GM12891 (cell line): ENCODE measurements around the gene DHDDS.

Source experiments
- POLR2A ChIP-seq: IDR thresholded peaks from 2 replicates; pipeline ENCODE4 v1.6.1; 2011; ENCODE audit warnings: low read depth, low read length, control low read depth
- SPI1 ChIP-seq: IDR thresholded peaks from 2 replicates; pipeline ENCODE4 v1.6.1; 2011; ENCODE audit warnings: low read depth, low read length, control low read depth

DNA sequence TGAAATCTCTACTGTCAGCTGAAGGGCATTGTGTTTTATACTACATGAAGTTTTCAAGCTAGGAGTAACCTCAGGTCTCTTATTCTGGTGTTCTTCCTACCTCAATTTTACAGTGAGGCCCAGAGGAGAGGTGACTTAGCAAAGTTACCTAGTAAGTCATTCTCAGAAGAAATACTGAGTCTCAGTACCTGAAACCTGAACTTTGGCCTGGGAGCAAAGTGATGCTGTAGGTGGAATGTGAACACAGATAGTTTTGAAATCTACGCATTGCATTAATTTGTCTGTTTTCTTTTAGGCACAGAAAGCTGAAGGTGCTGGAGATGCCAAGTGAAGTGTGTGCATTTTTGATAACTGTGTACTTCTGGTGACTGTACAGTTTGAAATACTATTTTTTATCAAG, 42.7 kb downstream of the DHDDS start:
- TF ChIP-seq POLR2A (no peak), SPI1 (no peak)
